IgD-negative memory B cell (primary cell): ENCODE measurements around the gene OAS1. TPM values are rescaled to one million over a fixed set of nuclear protein-coding genes. Genes with fewer than 3 reads are reported as not detected.

Experiments used
- H3K27ac Mint-ChIP-seq, 3 donors: one replicate each; pipeline ENCODE4 v1.8.0; 2020 to 2022; ENCODE audit warnings: mild to moderate bottlenecking in 3 of 3, mixed read lengths in 3 of 3, moderate library complexity in 1 of 3
- H3K27me3 Mint-ChIP-seq: one replicate; pipeline ENCODE4 v1.8.0; 2021; ENCODE audit warnings: mixed read lengths
- H3K36me3 Mint-ChIP-seq: one replicate; pipeline ENCODE4 v1.8.0; 2020; ENCODE audit warnings: mild to moderate bottlenecking, mixed read lengths
- H3K4me1 Mint-ChIP-seq, 3 donors: one replicate each; pipeline ENCODE4 v1.8.0; 2020 to 2022; ENCODE audit warnings: mixed read lengths in 3 of 3, mild to moderate bottlenecking in 1 of 3
- H3K4me3 Mint-ChIP-seq, 4 donors: one replicate each; pipeline ENCODE4 v1.8.0; 2020 to 2022; ENCODE audit warnings: mild to moderate bottlenecking in 4 of 4, mixed read lengths in 4 of 4, moderate library complexity in 3 of 4
- H3K9me3 Mint-ChIP-seq, 3 donors: one replicate each; pipeline ENCODE4 v1.8.0; 2020 to 2021; ENCODE audit warnings: mixed read lengths in 3 of 3, mild to moderate bottlenecking in 1 of 3
- polyA plus RNA-seq: library from polyadenylated mRNA; unstranded; fragments of 300-500 nt; fragmentation: Illumina TruSeq; gene quantifications from one replicate; pipeline ENCODE4 v1.2.3, GENCODE V29; 2021

Gene OAS1
- polyA plus RNA-seq, 1 donor from 2014 or later = 115 TPM

DNA sequence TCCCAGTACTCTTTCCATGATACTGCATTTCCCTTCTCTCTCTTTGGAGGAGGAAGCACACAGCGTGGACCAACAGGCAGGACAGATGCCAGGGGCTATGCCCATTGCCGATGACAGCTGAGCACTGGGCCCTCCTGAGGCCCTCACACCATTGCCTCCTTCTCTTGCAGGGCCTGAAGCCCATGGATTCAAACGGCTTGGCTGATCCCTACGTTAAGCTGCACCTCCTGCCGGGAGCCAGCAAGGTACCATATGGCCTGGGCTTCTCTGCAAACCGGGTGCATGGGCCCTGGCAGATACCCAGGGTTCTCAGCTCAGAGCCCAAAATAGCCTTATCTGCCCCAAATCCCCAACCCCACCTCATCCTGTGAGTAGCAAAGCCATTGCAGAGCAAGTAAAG is 25.2 kb upstream of the OAS1 start:
- no peak overlapping the region for H3K4me3 Mint-ChIP-seq
- H3K4me1 Mint-ChIP-seq = no peaks in the 10 kb centered on the region
- no peaks in the 10 kb centered on the region for H3K36me3 Mint-ChIP-seq
- H3K9me3 Mint-ChIP-seq = peaks cover 0 to 5% (median 4%) of the 10 kb centered on the region in 3 donors
- H3K27ac Mint-ChIP-seq = no peak overlapping the region
- peaks cover 23% of the 10 kb centered on the region for H3K27me3 Mint-ChIP-seq

DNA sequence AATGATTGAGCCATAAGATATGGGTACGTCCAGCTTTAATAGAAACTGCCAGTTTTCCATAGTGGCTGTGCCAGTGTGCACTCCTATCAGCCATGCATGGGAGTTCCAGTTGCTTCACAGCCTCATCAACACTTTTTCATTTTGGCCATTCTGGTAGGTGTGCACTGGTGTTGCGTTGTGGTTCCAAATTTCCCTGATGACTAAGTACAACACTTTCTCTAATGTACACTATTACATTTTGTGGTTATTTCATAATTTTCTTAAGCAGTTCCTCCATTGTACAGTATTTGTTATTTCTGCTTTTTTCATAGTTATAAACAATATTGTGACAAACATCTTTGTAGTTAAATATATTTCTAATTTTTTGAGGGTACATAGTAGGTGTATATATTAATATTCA is 21.5 kb upstream of the OAS1 start:
- Mint-ChIP-seq H3K4me3 (no peak overlapping the region), H3K27me3 (peaks cover 9% of the 10 kb centered on the region), H3K27ac (no peak overlapping the region), H3K36me3 (no peaks in the 10 kb centered on the region), H3K9me3 (peaks cover 0 to 4% (median 3%) of the 10 kb centered on the region in 3 donors), H3K4me1 (no peaks in the 10 kb centered on the region)

DNA sequence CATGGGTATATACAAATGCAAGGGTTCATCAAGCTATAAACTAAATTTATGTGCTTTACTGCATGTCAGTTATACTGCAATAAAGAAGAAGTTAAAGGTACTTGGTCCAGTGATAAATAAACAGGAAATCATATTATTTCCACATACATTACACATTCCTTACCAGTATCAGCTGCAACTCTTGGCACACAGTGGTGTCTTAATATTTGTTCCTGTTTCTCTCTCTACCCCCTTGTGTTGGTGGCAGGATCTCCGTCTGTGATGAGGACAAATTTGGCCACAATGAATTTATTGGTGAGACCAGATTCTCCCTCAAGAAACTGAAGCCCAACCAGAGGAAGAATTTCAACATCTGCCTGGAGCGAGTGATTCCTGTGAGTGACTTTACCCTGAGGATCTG is 19.2 kb upstream of the OAS1 start:
- no peak overlapping the region for H3K27ac Mint-ChIP-seq
- no peak overlapping the region for H3K4me3 Mint-ChIP-seq

DNA sequence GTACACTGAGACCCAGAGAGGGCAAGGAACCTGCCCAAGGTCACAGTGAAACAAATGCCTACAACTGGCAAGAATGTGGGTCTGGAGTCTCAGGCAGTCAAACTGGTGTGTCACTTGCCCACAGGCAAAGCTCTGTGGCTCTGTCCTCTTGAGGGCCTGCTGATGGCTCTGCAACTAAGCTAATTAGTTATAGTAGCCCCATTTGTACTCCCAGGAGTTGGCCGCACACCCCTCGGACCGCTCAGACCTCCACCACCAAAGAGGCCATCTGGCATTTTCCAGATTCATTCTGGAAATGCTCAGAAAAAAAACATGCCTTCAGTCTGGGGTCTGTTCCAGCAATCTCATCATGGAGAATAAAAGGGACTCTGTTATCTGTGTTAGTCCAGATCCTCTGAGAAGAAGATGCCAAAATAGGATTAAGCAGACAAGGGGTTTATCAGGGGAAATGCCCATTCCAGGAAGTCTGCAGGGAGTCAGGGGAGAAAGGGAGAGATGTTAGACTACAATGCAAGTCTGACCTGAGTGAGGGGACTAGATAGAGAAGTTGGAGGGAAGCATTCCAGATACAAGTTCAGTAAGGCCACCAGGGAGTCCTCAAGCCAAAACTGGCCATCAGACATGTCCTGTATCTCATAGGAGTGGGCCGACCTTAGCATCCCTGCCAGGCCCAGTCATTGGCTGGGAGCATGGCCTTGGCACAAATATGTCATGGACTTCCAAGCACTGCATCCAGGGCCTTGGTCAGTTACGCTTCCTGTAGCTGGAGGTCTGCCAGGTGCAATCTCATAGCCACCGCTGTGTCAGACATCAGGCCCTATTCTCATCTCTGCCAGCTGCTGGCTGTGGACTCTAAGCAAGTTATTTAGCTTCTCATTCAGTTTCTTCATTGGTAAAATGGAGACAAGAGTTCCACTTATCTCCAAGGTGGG is 15.4 kb upstream of the OAS1 start:
- Mint-ChIP-seq H3K36me3 (no peaks in the 10 kb centered on the region), H3K27ac (no peak overlapping the region), H3K4me3 (no peak overlapping the region), H3K27me3 (no peaks in the 10 kb centered on the region), H3K9me3 (no peaks in the 10 kb centered on the region), H3K4me1 (no peaks in the 10 kb centered on the region)

More for the DNA sequence above, 19.2 kb upstream of the OAS1 start:
- H3K36me3 Mint-ChIP-seq = no peaks in the 10 kb centered on the region
- peaks cover 0 to 4% (median 3%) of the 10 kb centered on the region in 3 donors for H3K9me3 Mint-ChIP-seq
- no peaks in the 10 kb centered on the region for H3K4me1 Mint-ChIP-seq
- H3K27me3 Mint-ChIP-seq = peaks cover 7% of the 10 kb centered on the region

DNA sequence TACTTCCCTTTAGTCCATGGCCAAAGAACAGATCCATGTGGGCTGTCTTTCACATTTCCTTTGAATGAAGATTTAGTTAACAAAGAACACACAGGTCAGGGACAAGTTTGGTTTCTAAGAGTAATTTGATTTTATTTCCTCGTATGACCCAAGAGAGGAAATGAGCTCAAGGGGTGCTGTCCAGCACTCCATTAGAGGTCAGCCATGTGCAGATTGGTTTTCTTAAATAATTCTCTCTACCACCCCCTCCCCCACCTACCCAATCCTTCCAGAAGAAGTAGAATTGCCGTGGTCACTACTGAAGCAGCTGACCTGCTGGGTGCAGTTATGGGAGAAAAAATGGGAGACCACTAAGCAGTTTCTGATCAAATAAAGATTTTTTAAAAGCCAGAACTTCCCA is 13.9 kb upstream of the OAS1 start:
- no peaks in the 10 kb centered on the region for H3K36me3 Mint-ChIP-seq
- no peak overlapping the region for H3K4me3 Mint-ChIP-seq
- no peaks in the 10 kb centered on the region for H3K4me1 Mint-ChIP-seq
- H3K27me3 Mint-ChIP-seq = peaks cover 7% of the 10 kb centered on the region
- no peaks in the 10 kb centered on the region for H3K9me3 Mint-ChIP-seq
- no peak overlapping the region for H3K27ac Mint-ChIP-seq

DNA sequence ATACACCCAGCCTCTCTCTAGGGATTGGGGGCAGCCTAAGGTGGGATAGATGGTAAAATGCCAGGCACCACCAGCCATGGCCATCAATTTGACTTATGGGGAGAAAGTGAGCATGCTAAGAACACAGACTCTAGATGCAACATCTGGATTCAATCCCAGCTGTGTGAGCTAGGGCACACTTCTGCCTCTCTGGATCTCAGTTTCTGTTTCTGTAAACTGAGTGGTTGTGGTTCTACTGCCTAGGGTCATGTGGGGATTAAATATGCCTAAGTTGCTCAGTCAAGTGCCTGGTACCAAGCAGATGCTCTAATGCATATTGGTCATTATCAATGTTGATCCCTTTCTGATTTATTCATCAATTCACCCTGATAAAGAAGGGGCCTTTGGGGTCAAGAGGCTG is 12.6 kb upstream of the OAS1 start:
- no peaks in the 10 kb centered on the region for H3K4me1 Mint-ChIP-seq
- H3K27me3 Mint-ChIP-seq = peaks cover 12% of the 10 kb centered on the region
- H3K27ac Mint-ChIP-seq = no peak overlapping the region
- no peak overlapping the region for H3K4me3 Mint-ChIP-seq
- no peaks in the 10 kb centered on the region for H3K9me3 Mint-ChIP-seq
- H3K36me3 Mint-ChIP-seq = no peaks in the 10 kb centered on the region

DNA sequence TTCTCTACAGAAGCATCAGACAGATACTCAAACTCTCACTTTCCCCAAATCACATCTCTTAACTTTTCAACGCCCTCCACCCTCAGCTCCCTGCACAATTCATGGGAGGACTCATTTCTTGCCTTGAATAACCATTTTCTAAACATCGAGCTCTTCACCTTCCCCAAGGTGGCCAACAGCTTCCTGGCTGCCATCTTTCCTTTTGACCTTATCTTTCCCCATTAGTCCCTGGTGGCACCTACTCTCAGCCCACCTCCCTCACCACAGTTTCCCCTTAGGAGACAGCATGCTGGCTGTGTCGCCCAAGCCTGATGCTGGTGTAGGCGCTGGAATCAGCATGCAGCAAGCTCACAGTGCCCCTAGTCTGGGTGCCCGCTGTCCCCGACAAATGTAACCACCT is 8.4 kb upstream of the OAS1 start:
- Mint-ChIP-seq H3K27me3 (peaks cover 12% of the 10 kb centered on the region), H3K4me1 (peaks cover 9 to 13% (median 10%) of the 10 kb centered on the region in 3 donors), H3K27ac (peak overlapping the region in 1 of 3 donors; percentile 61)

DNA sequence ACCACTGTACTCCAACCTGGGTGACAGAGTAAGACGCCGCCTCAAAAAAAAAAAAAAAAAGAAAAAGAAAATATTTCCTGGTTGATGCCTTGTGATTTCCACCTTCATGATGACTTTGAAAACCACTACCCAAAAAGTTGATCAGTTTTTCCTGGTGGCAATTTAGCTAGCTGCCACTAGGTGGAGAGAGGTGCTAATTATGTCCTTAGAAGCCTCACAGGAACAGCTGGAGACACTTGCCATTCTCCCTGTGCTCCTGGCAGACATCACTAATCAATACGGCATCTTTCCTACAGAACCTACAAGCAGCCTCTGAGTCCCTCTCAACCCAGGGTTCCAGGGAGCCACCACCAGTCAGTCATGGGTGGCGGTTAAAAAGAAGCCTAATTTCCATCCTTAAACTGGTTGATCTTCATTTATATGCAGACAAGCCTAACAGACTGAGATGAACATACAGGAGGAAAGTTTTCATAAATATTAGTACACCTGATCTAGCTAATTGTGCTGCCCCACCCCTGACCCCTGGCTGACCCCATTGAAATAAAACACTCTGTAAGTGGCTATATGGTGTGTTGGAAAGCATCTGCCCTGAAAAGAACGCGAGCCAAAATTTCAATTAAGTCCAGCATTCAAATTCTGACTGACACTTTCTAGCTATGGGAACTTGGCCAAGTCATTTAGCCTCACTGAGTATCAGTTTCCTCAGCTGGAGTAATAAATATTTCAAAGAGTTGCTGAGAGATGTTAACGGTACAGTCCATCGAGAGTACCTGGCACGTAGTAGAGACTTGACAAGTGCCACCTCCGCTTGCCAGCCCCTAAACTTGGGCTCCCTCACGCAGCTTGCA is 6.2 kb upstream of the OAS1 start:
- Mint-ChIP-seq H3K9me3 (no peaks in the 10 kb centered on the region), H3K36me3 (no peaks in the 10 kb centered on the region), H3K27ac (no peak overlapping the region), H3K4me3 (peak overlapping the region in 1 of 4 donors; percentile 24), H3K27me3 (peaks cover 12% of the 10 kb centered on the region), H3K4me1 (peaks cover 20 to 27% (median 24%) of the 10 kb centered on the region in 3 donors)

More for the DNA sequence above, 8.4 kb upstream of the OAS1 start:
- no peaks in the 10 kb centered on the region for H3K36me3 Mint-ChIP-seq
- no peaks in the 10 kb centered on the region for H3K9me3 Mint-ChIP-seq
- H3K4me3 Mint-ChIP-seq = no peak overlapping the region

DNA sequence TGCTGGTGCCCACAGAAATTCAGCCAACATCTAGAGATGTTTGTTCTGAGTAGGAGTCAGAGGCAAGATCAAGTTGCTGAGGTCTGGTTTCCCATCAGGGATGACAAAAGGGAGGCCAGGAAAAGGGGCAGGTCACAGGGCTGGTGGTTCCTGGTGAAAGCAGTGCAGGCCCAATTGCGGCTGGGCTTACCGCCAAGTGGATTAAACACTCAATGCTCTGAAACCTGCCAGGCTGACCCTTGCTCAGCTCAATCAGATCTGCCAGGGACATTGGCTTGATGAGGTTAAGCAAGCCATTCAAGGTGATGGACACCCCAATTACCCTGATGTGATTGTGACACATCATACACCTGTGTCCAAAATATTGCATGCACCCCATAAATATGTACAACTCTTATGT is 5.5 kb upstream of the OAS1 start:
- Mint-ChIP-seq H3K27ac (no peak overlapping the region), H3K36me3 (no peaks in the 10 kb centered on the region)

DNA sequence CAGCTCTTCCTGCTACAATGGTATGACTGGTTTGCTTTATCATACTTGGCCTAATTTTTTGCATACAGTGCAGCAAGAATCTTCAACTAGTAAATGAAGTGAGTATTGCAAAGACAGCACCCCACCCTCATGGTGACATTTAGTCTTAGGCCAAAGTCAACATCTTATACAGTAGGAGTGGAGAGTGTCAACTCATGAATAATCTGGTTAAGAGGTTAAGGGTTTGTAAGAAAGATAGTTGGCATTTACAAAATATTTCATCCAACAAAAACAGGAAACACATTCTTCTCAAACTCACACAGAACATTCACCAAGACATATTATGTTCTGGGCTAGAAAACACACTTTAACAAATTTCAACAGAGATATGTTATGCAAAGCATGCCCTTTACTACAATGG is 2.2 kb upstream of the OAS1 start:
- peaks cover 39 to 59% (median 52%) of the 10 kb centered on the region in 3 donors for H3K4me1 Mint-ChIP-seq
- H3K27me3 Mint-ChIP-seq = no peaks in the 10 kb centered on the region
- H3K27ac Mint-ChIP-seq = peak overlapping the region; percentile 55 to 87 (median 78)
- no peaks in the 10 kb centered on the region for H3K9me3 Mint-ChIP-seq
- H3K4me3 Mint-ChIP-seq = peak overlapping the region in 2 of 4 donors; percentile 15 to 44
- peaks cover 2% of the 10 kb centered on the region for H3K36me3 Mint-ChIP-seq

More for the DNA sequence above, 5.5 kb upstream of the OAS1 start:
- H3K4me3 Mint-ChIP-seq = no peak overlapping the region
- no peaks in the 10 kb centered on the region for H3K9me3 Mint-ChIP-seq
- peaks cover 12% of the 10 kb centered on the region for H3K27me3 Mint-ChIP-seq
- H3K4me1 Mint-ChIP-seq = peaks cover 22 to 31% (median 27%) of the 10 kb centered on the region in 3 donors

DNA sequence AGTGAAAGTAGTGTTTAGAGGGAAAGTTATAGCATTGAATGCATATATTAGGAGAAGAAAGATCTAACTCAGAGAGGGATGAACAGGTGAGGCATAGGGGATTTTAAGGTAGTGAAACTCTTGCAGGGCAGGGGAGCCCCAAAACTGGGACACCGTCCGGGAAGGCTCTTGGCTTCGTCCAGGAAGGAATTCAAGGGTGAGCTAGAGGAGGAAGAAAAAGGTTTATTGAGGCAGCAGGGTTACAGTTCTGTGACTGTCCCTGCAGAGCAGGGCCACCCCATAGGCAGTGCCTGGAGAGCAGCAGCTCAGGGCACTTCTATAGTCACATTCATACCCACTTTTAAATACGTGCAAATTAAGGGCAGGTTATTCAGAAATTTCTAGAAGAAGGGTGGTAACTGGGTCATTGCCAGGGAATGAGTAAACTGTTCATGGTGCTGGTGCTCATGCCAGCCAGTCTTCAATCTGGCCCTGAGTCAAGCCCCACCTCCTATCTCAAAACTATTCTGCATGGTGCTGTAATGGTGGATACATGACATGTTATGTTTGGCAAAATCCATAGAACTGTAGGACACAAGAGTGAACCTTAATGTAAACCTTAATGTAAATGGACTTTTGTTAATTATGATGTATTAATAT is 1.2 kb upstream of the OAS1 start:
- Mint-ChIP-seq H3K4me1 (peaks cover 40 to 63% (median 59%) of the 10 kb centered on the region in 3 donors), H3K27me3 (no peaks in the 10 kb centered on the region), H3K36me3 (peaks cover 5% of the 10 kb centered on the region), H3K4me3 (peak overlapping the region in 3 of 4 donors; percentile 18 to 84 (median 48)), H3K27ac (peak overlapping the region in 1 of 3 donors; percentile 2), H3K9me3 (no peaks in the 10 kb centered on the region)

DNA sequence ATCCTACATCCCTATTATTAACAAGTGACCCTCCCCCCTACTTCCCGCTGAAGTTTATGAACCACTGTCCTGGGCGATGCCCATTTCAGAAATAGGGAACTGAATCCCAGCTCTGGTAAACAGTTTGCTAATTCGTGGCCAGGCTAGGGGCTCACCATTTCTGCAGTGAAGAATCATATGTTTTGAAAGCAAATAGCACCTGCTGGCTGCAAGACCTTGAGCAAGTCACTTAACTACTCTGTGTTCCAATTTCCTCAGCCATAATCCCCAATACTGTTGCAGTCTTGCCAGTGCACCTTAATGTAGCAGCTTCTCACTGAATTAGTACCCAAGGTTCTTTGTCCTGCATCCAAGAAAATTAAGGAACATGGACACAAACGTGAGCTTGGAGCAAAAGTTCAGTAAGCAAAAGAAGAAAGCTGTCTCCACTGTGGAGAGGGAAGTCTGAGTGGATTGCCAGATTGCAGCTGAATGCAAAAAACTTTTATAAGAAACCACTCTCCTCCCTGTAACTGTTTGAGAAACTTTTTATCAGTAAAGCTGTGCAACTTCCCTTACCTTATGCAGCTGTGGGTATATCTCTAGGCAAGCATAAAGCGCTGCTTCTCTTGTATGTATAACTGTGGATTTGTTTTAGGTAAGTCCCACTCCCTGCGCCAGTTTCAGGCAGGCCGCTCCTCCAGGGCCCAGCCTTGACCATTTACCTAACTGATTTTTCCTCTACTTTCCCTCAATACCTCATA is 824 bp downstream of the OAS1 start:
- peak overlapping the region; percentile 93 to 98 (median 97) for H3K4me3 Mint-ChIP-seq
- no peaks in the 10 kb centered on the region for H3K27me3 Mint-ChIP-seq
- H3K9me3 Mint-ChIP-seq = peaks cover 0 to 3% (median 2%) of the 10 kb centered on the region in 3 donors
- H3K4me1 Mint-ChIP-seq = peaks cover 33 to 62% (median 58%) of the 10 kb centered on the region in 3 donors
- peaks cover 13% of the 10 kb centered on the region for H3K36me3 Mint-ChIP-seq
- peak overlapping the region; percentile 91 to 95 (median 94) for H3K27ac Mint-ChIP-seq

DNA sequence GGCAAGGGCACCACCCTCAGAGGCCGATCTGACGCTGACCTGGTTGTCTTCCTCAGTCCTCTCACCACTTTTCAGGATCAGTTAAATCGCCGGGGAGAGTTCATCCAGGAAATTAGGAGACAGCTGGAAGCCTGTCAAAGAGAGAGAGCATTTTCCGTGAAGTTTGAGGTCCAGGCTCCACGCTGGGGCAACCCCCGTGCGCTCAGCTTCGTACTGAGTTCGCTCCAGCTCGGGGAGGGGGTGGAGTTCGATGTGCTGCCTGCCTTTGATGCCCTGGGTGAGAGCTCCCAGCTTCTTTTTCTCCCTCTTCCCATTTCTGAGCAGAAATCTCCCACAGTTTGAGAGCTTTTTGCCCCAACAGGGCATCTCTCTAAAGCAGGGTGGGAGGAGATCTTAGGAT is 1.8 kb downstream of the OAS1 start:
- Mint-ChIP-seq H3K4me3 (peak overlapping the region; percentile 93 to 98 (median 97)), H3K9me3 (peaks cover 4 to 13% (median 6%) of the 10 kb centered on the region in 3 donors), H3K27me3 (no peaks in the 10 kb centered on the region), H3K4me1 (peaks cover 43 to 63% (median 58%) of the 10 kb centered on the region in 3 donors), H3K36me3 (peaks cover 22% of the 10 kb centered on the region), H3K27ac (peak overlapping the region; percentile 91 to 95 (median 94))

DNA sequence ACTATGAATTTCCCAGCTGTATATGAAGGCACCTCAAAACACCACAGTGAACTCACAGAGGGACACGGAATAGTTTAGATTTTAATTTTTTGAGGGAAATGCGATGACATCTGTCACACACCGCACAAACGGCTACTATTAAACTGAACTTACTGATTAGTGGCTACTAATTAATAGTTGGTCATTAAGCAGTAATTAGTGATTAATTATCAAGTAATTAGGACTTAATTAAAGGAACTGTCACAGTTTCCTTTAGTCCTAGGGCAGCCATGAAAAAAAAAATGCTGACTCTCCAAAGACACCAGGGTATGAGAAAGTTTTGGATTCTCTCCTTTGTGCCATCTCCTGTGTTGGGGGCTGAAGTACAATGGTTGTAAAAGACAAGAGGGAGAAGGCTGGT is 2.9 kb downstream of the OAS1 start:
- H3K4me1 Mint-ChIP-seq = peaks cover 37 to 54% (median 51%) of the 10 kb centered on the region in 3 donors
- H3K36me3 Mint-ChIP-seq = peaks cover 26% of the 10 kb centered on the region
- peak overlapping the region in 1 of 3 donors; percentile 73 for H3K27ac Mint-ChIP-seq
- H3K4me3 Mint-ChIP-seq = peak overlapping the region in 3 of 4 donors; percentile 55 to 79 (median 70)
- H3K27me3 Mint-ChIP-seq = no peaks in the 10 kb centered on the region
- H3K9me3 Mint-ChIP-seq = peaks cover 4 to 13% (median 8%) of the 10 kb centered on the region in 3 donors
